Pons (tissue), 1 donor: ENCODE measurements around the gene MGP.

Experiments
- DNase-seq: peaks from one replicate; pipeline ENCODE4 v3.0.0-alpha.2; 2016; ENCODE audit warnings: low spot score

MGP gene

DNA sequence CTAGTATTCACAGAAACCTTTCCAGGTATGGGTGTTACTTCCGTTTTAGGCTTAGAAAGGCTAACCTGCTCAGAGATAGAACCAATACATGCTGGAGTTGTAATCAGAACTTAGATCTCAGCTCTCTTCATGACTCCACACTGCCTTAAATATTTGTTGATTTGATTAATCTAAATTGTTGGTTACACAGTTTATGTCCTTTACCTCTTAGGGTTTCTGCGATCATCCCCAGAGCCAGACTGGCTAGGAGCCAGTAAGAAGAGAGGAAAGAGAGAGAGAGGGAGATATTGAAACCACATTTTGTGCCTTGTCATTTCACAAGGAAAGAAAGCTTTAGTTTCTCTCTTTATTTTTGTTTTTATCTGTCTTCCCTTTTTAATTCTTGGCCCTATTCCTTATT, 16.8 kb upstream of the MGP start:
- no peak for DNase-seq

- no peak for DNase-seq
Observed at GRCh38 chr12:14901228-14901562, 15.5 kb upstream of the MGP start.

GRCh38 chr12:14900521-14901227, 15.0 kb upstream of the MGP start:
- DNase-seq: no peak

DNA sequence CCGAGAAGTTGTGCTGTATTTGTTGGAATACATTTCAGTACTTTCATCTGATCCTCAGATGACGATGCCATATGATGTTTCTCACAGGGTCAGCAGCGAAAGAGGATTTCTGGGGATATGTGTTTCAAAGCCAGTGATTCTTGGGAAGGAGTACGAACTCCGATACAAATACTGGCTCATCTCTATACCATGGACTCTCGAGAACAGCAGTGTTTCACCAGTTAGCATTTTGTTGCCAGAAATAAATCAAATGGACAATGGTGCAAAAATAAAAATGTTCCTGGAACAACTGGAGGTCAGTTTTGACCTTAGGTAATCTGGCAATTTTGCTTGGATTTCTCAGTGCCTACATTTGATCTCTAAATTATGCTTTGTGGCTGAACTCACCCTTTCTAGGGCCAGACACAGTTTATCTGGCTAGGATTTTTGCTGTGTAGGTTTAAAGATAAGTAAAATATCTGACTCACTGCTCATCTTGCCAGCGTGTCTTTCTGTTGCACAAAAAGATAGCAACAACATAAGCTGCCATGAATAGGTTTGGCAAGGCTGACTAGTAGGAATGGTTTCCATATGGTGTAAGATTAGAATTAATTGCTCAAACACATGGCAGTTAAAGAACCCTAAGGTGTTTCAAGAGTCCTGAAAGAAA, 11.0 kb upstream of the MGP start:
- peak; percentile 24 for DNase-seq

GRCh38 chr12:14893506-14894250, 8.0 kb upstream of the MGP start:
- peak; percentile 20 for DNase-seq

DNA sequence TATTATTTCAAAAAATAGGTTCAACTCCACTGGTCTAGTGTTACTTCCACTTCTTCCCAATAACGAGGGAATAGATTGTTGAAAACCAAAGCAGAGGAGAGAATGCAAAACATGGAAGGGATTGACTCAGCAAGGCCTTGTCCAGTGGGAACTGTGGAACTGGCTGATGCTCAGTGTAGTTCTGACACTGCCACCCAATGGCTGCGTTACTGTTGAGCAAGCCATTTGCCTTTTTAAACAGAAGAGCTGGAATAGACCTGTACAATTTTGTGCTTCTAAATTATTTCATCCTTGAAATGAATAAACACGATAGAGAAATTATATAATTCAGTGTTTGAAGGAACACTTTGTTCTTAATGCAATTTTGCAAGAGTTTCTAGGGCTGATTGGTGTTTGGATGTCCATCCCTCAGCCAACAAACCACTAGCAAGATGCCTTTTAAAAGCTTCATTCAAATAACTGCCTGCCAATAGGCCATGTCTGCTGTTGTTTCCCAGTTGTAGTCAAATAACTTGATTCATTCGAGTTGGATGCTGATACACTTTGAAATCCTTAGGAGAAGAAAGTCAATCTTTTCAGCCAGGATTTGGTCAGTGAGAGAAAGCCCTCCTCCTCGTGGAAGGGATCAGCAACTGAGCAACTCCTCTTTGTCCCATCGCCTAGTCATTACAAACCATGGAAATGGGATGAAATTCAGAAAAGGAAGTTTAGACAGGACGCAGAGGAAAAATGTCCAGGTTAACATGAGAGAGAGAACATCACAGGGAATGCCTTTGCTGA, 7.3 kb upstream of the MGP start:
- DNase-seq: peak; percentile 66

- DNase-seq: no peak
Observed at GRCh38 chr12:14890701-14891100, 5.0 kb upstream of the MGP start.

DNA sequence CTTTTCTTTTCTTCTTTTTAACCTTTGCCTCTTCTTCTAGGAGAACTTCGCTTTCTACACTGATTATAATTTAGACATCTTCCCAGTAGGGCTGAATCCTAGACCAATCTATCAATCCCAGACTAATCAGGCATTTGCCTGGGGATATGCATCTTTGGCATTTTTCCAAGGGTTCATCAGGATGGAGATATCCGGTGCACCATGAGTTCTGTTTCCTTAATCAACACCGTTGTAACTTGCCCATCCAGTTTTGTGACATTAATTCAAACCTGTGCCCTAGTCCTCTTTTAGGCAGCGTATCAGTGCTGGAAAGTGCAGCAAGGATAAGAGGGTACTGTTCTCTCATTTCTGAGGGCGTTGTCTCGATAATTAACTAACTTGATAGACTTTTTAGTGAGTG, 617 bp upstream of the MGP start:
- no peak for DNase-seq

GRCh38 chr12:14884458-14884878, 1.2 kb downstream of the MGP start:
- DNase-seq: peak; percentile 82

DNA sequence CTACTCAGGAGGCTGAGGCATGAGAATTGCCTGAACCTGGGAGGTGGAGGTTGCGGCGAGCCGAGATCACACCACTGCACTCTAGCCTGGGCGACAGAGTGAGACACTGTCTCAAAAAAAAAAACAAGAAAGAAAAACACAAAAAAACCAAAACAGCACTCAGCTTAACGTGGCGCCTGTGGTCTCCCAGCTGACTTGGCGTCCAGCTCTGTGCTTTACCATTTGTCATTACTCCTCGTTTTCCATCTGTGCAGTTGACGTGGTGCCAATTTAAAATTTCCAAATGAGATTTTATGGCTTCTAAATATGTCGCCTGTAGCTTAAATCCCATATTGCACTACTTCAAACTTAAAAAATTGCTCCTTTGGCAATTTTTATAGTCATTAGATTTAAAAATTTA, 2.0 kb downstream of the MGP start:
- DNase-seq: no peak

- DNase-seq: no peak
Observed at GRCh38 chr12:14880890-14881453, 4.7 kb downstream of the MGP start.

DNA sequence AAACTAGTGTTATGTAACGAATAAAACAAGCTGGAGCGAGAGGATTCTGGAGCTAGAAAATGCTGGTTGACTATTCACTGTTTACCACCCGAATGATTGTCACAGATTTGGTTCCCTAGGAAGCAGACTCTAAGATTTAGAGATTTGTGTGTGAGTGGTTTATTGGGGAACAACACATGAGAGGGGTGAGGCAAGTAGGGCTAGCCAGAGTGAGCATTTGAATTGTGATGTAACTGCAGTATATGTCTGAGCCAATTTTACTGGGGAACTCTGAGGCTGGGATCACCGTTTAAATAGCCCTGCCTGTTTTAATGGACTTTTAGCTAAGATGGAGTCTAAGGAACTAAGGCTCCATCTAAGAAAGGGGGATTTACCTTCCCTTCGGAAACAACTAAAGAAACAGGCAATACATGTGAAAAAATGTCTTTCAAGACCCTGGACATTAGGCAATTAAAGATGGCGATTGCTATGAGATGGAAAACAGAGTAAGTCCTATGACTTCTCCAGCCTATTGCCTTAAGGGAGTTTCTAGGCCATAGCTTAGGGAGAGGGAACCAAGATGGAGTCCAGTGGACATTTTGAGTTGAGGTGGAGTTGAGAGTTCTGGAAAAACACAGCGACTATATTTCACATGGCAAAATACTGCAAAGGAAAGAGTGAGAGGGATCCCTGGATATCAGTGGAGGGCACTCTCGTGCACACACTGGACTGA, 6.3 kb downstream of the MGP start:
- DNase-seq: no peak

- DNase-seq: no peak
Observed at GRCh38 chr12:14878488-14878887, 7.2 kb downstream of the MGP start.

- DNase-seq: no peak
Observed at GRCh38 chr12:14876833-14877232, 8.8 kb downstream of the MGP start.

- DNase-seq: no peak
Observed at GRCh38 chr12:14874882-14875281, 10.8 kb downstream of the MGP start.

DNA sequence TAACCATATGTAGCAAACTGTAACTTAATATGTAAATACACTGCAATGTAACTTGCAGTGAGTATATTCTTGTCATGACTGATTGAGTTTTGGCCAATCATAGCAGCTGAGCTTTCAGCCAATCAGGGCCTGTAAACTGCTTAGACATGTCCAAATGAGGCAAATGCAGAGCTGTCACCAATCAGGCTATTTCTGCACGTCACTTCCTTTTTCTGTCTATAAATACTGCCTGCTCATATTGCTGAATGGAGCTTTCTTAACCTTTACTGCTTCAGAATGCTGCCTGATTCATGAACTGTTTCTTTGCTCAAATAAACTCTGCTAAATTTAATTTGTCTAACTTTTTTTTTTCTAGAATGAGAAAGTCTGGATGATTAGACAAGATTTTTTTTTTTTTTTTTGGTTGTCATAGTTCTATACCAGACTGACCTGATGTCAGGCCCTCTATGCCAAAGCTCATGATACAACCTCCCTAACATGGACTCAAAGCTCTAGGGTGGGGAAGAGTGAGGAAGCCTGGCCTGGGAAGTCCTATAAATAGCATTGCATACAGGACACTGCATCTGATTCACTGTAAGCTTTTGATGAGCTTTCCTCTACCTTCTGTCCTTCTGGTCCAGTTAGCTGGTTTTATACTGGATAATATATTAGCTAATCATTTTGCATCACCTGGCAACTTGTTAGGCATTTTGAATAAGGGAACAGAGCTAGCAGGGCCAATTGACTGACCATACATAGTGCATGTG, 12.0 kb downstream of the MGP start:
- DNase-seq: no peak

DNA sequence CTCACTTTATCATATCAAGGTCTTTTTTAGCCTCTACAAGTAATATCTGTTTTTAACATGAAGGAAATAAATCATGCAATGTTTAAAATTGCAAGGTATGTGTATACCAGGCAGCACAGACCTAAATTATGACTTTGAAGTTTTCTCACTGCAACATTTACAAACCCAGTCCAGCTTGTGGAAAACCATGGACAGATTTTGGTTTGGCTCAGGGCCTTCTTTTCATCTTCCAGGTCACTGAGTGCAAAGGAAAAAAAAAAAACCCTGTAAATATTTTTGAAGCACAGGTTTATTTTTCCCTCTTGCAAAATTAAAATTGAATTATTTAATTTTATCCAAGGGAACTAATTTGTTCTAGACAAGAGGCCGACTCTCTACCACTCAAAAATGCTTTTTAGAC, 13.8 kb downstream of the MGP start:
- DNase-seq: no peak

- DNase-seq: no peak
Observed at GRCh38 chr12:14871247-14871646, 14.4 kb downstream of the MGP start.

- no peak for DNase-seq
Observed at GRCh38 chr12:14868916-14869506, 16.6 kb downstream of the MGP start.

GRCh38 chr12:14860490-14860889, 25.2 kb downstream of the MGP start:
- DNase-seq: no peak
